ENCODE data around the gene PTGR3.

DNA sequence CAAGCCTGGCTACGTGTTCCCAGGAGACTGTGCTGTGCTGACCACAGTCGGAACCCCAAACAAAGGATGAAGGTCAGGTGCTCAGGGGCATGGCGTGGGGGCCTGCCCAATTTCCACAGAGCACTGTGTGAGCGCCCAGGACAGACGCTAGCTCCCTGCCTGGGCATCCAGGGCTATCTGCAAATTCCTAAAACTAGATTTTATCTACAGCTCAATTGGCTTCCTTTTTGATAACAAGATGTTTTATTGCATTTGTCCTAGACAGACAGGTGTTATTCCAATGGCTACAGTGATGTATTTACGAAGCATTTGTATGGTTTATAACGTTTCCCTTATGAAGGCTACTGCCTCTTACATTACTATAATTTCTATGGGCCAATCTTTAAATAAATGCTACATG lies 16.0 kb downstream of the PTGR3 start:
- TF ChIP-seq, protein P1, sequence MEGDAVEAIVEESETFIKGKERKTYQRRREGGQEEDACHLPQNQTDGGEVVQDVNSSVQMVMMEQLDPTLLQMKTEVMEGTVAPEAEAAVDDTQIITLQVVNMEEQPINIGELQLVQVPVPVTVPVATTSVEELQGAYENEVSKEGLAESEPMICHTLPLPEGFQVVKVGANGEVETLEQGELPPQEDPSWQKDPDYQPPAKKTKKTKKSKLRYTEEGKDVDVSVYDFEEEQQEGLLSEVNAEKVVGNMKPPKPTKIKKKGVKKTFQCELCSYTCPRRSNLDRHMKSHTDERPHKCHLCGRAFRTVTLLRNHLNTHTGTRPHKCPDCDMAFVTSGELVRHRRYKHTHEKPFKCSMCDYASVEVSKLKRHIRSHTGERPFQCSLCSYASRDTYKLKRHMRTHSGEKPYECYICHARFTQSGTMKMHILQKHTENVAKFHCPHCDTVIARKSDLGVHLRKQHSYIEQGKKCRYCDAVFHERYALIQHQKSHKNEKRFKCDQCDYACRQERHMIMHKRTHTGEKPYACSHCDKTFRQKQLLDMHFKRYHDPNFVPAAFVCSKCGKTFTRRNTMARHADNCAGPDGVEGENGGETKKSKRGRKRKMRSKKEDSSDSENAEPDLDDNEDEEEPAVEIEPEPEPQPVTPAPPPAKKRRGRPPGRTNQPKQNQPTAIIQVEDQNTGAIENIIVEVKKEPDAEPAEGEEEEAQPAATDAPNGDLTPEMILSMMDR (IDR thresholded peaks at IDR 0.05), result no peak
- TF ChIP-seq EP300 (IDR thresholded peaks at IDR 0.05) (no peak), POLR2AphosphoS5 (IDR thresholded peaks at IDR 0.05) (no peak)
